Stimulated activated CD8-positive, alpha-beta memory T cell treated with anti-CD3 and anti-CD28 coated beads, Interleukin-4, amount 100 ng/mL, for 1 hour (primary cell): ENCODE results near the gene ZWILCH.
"Not testable (repeated sequence)": the region's sequence is repeated elsewhere in the genome, so short reads cannot be mapped to it uniquely, and the experiment has no call there.

ENCODE experiments used
- DNase-seq, 2 donors: peaks; one replicate each; pipeline ENCODE4 v3.0.0-alpha.2; 2020; ENCODE audit warnings: low read depth in 2 of 2, low spot score in 1 of 2

ZWILCH gene

DNA sequence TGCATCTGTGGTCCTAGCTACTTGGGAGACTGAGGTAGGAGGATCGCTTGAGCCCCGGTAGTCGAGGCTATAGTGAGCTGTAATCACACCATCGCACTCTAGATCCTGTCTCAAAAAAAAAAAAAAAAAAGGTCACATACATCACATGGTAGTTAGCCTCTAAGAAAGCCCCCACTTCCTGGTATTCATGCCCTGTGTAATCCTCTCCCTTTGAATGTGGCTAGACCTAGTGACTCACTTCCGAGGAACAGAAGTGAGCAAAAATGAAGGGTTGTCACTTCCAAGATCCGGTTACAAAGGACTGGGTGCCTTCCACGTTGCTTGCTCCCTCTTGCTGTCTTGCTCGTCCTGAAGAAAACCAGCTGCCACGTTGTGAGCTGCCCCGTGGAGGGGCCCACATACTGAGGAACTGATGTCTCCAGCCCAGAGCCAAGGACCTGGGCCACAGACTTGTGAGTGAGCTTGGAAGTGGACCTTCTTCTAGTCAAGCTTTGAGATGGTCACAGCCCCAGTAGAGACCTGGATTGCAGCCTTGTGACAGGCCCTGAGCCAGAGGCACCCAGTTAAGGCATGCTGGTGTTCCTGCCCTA is 73.3 kb downstream of the ZWILCH start:
- DNase-seq, result no peak

DNA sequence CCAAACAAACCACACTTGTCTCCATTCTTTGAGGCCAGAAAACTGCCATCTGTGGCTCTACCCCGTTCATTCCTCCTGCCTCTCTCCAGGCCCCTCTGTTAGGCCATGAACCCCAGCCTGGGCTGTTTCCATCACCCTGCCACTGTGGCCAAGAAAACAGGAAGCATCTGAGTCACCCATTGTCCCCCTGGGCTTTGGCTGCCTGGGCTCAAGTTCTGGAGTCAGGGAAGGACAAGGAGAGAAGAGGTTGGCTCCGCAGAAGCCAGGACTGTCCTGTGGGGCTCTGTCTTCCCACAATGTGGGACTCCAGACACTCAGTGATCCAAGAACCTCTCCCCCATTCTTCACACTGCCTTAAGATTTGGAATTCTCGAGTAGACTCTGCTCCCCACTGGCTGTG is 75.5 kb downstream of the ZWILCH start:
- no peak for DNase-seq

DNA sequence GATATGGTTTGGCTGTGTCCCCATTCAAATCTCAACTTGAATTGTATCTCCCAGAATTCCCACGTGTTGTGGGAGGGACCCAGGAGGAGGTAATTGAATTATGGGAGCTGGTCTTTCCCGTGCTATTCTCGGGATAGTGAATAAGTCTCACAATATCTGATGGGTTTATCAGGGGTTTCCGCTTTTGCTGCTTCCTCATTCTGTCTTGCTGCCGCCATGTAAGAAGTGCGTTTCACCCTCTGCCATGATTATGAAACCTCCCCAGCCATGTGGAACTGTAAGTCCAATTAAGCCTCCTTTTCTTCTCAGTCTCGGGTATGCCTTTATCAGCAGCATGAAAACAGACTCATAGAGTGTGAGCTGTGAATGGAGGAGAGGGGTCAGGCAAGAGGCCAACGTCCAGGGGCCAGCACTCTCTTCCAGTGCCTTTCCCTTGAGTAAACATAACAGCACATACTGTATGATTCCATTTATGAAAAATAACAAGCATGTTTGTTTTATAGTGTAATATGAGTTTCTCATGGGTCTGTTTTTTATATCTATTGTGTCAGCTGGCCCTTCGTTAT is 76.9 kb downstream of the ZWILCH start:
- DNase-seq, result no peak

DNA sequence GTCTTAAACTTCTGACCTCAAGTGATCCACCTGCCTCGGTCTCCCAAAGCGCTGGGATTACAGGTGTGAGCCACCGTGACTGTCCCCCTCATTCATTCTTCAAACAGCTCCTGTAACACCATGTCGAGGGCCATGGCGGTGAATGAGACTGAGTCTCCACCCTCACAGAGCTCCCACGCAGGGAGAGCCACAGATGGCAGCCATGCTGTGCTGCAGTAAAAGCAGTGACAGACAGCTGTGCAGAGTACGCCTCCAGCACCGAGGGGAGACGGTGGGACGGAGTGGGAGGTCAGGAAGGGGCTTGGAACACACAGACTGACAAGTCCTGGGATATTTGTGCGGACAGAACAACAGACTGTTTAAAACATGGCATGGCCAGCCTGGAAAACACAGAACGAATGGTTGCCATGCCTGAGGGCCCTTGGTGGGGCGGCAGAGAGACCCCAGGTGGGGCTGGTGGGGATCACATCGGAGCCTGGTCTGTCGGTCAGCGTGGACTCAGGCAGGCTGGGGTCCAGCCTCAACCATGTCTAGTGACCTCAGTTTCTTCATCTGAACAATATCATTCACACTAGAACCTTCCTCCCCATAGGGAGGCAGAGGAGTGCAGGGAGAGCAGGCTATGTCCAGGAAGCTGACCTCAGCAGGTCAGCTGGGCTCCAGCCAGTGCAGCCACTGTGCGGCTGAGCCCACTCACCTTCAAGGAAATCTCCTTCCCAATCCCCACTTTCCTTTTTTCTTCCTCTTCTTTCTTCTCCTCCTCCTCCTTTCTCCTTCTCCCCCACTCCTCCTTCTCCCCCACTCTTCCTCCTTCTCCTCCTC is 81.2 kb downstream of the ZWILCH start:
- DNase-seq, result no peak

DNA sequence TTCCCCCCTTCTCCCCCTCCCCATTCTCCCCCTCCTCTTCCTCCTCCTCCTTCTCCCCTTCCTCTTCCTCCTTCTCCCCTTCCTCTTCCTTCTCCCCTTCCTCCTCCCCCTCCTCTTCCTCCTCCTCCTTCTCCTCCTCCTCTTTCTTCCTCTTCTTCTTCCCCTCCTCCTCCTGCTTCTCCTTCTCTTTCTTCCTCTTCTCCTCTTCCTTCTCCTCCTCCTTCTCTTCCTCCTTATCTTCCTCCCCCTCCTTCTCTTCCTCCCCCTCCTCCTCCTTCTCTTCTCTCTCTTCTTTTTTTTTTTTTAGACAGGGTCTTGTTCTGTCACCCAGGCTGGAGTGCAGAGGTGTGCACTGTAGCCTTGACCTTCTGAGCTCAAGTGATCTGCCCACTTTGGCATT is 81.9 kb downstream of the ZWILCH start:
- DNase-seq, result no peak

DNA sequence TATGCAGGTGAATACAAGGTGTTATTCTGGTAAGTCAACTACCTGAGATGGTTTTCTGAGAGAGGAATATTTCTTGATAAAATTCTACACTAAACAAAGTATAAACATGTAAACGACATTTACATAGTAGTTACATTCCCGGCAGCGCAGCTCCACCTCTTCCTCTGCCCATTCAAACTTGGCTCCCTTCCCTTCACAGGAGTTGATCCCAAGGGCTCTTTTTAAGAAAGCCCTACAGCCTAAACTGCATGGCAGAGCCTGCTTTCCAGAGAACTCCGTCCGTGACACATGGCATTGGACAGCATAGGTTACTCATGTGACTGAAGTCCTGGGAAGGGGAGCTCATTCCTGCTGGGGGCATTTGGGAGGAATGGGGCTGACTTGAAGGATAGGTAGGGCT is 82.6 kb downstream of the ZWILCH start:
- no peak for DNase-seq

DNA sequence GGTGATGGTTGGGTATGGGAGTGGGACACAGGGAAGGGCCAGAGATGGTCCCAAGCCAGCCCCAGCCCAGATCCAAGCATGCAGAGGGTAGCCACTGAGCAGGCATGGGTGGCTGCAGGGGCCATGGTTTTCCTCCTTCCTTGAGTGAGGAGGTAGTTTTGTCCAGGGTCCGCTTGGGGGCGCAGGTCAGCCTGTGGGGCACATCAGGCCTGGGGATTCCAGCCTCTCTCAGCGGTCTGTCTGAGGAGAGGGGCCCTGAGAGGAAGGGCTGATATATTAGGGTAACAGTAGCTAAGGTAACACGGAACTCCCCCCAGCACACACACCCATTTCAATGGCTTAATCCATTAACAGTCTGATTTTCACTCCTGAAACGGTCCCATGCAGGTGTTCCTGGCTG is 83.4 kb downstream of the ZWILCH start:
- no peak for DNase-seq

DNA sequence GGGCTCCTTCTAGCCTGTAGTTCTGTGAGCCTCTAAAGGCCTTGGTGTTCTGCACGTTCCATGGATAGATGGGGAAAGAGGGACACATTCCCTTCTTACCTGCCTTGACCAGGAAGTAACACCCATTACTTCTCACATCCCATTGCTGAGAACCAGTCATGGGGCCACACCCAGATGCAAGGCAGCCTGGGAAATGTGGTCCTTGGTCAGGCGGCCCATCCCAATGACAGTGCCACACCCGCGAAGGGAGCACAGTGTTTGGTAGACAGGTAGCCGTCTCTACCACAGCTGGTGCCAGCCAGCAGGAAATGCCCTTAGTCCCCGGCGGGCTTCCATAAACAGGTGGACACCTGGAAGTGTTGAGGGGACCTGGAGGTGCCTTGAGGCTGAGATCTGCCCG is 83.8 kb downstream of the ZWILCH start:
- no peak for DNase-seq

DNA sequence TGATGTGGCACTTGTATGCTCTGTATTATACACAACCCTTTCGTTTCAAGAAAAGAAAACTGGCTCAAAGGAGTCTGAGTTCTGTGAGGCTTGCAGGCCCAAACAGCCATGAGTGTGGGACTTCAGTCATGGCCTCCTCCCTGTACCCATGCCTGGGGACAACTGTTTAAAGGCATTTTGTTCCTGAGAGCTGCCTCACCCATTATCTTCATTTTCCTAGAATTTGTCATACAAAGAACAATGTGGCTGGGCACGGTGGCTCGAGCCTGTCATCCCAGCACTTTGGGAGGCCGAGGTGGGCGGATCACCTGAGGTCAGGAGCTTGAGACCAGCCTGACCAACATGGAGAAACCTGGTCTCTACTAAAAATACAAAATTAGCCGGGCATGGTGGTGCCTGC is 84.3 kb downstream of the ZWILCH start:
- not testable (repeated sequence) for DNase-seq

DNA sequence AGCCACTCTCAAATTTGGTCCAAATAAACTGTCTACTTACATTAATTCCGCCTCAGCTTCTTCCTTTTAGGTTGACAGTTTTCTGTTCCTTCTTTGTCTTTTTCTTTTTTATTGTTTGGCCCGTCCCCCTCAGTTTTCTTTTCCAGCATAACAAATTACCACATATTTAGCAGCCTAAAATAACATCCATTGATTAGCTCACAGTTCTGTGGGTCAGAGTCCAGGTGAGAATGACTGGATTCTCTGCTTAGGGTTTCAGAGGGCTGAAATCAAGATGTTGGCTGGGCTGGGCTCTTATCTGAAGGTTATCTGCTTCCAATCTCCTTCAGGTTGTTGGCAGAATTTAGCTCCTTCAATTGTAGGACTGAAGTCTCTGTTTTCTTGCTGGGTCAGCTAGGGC is 85.3 kb downstream of the ZWILCH start:
- DNase-seq, result no peak

DNA sequence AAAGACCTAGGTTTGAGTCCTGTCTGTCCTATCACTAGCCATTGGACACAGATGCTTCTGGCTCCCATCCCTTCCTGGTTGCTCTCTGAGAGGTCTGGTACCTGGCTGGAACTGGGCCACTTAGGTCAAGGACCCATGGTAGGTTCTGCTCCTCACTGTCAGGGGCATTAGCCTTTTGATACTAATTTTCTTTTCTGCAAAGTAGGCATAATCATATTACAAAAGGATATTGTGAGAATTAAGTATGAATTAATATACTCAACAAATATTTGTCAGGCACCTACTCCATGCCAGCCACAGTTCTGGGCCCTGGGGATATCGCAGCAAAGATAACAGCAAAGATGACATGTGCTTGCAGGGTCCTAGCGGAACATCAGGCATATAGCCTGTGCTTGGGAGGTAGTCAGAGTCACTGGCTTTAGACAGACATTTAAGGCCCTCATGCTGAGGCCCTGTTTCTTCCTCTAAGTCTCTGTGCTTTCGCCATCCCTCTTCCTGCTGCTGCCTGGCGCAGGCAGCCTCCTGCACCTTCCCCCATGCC is 86.3 kb downstream of the ZWILCH start:
- no peak for DNase-seq

DNA sequence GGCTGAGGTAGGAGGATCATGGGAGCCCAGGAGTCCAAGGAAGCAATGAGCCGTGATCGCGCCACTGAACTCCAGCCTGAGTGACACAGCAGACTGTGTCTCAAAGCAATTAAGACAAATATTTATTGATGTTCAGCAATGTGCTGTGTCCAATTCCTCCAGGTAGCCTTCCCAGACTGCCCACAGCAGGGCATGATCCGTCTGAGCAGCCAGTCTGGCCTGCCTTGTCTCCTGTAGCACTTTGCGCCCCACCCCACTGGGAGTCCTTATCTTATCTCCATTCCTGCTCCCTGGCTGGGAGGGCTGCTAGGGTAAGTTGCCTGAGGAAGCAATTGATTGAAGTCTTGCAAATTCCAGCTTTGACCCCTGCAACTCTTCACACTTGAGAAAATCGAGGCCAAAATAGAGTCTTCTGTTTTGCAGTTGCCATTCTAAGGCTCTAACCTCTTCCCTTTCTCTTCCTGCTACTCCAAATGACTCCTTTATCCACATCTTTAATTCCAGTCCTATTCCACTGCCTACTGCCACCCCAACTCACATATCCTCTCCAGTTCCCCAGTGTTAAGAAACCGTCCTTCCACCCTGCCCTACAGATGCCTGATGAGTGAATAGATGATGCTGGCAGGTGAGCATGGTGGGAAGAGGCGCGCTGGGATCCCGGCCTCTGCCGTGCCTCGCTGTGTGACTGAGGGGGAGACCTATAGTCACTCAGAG is 87.5 kb downstream of the ZWILCH start:
- no peak for DNase-seq

DNA sequence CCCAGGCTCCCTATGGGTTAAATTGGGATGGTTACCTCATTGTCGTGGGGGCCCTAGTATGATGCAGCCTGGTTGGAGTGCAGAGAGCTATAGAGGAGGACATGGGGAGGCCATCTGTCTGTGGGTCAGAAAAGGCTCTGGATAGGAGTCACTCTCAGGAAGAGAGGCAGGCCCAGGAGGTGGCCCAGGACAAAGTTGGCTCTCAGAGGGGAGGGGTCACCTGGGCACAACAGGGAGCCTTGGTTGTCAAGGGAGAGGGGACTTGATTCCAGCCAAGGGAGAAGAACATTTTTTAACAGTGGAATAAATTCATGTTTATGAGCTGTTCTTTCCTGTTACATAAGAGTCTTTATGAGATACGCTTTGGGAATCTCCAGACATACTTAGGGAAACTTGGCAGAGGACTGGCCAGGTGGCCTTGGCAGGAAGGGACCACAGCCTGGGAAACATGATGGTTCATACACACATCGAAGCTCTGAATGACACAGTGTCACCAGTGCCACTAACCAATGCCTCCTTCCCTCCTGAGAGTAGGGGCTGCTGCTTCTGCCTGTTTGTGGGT is 88.2 kb downstream of the ZWILCH start:
- DNase-seq, result no peak

DNA sequence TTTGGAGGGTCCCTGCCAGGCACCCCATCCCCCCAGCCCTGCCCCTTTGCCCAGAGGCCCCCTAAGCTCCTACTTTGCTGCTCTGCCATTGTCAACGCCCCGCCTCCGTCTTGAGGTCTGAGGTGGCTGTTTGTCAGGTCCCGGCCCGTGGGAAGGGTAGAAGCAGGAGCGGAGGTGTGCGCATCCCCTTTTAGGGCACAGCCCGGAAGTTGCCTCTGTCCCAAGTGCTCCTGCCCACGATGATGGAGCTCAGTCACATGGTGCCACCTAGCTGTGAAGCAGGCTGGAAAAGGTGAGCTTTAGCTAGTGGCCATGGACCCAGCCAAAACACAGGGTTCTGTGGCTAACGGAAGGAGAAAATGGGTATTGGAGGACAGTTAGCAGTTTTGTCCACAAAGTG is 89.2 kb downstream of the ZWILCH start:
- DNase-seq, result no peak

DNA sequence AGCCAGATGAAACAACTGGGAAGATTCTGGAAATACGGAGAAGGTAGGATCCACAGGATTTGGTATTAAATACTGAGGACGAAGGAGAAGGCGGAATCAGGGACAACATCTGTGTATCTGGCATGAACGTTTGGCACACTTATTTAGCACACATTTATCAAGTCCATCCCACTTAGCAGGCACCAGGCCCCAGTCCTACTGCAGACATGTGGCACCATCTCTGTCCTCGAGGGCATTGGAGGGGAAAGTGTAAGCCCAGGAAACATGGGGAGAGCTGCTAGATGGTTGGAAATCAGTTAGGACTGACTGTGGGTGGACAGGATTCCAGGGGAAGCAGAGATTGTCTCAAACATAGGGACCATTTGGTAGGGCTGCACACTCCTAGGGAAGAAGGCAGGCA is 89.7 kb downstream of the ZWILCH start:
- no peak for DNase-seq

DNA sequence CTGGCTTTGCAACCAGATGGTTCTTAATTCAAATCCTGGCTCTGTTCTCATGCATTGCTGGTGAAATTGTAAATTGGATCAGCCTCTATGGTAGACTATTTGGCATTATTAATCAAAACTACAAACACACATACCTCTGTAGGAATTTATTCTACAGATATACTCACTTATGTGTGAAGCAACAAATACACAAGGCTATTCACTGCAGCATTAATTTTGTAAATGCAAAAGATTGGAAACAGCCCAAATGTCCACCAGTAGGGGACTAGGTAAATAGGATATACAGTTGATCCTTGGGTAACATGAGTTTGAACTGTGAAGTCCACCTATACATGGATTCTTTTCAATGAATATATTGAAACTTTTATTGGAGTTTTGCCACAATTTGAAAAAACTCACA is 90.2 kb downstream of the ZWILCH start:
- no peak for DNase-seq

DNA sequence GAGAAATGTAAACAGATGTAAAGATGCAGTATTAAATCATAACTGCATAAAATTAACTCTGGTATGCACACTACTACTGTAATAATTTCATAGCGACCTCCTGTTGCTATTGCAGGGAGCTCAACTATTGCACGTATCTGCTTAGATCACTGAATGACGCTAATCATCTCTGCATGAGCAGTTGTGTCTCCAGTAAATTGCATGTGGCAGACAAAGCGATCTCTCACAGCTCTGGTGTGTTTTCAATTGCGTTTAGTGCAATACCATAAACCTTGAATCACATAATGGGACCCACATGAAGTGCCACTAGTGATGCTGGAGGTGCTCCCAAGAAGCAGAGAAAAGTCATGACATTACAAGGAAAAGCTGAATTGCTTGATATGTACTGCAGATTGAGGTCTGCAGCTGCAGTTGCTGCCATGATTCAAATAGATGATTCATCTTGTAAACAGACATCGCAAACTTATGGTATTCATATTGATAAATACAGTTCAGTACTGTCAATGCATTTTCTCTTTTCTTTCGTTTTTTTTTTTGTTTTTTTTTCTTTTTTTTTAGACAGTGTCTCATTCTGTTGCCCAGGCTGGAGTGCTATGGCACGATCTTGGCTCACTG is 90.9 kb downstream of the ZWILCH start:
- DNase-seq, result no peak

DNA sequence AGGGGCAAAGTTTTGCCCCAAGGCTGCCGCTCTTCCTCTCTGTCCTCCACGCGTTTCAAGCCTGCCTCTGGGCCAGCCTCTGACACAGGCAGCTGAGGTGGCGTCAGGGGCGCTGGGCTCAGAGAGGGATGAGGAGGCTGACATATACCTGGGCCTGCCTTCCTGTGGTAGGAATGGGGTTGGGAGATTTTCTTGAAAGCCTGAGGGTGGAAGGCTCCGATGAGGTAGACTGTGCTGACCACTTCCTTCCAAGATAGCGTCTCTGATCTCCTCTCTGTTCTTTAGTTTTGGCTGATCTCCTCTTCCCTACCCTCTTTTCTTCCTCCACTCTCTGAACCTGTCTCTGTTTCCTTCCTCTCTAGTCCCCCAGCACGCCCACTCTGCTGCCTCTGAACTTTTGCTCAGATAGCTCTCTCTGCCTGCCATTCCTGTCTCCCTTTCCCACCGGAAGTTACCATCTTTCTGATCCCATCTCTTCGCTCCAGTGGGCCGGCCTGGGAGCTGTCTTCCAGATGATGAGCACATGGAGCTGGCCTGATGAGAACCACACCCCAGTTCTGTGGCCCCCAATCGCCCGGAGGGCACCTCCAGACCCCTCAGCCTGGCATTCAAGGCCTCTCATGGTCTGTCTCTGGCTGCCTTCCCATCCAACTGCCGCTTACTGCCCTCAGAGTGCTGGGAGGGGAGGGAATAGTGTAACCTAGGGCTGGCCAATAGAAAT is 93.1 kb downstream of the ZWILCH start:
- DNase-seq, result no peak
